A375 (cell line): ENCODE measurements around the gene TLCD4. TPM values are rescaled to one million over a fixed set of nuclear protein-coding genes. Genes with fewer than 3 reads are reported as not detected.

ENCODE experiments used
- small RNA-seq: library from RNA; depleted of rRNA; stranded (forward); fragments of <200 nt; gene quantifications from one replicate; pipeline ENCODE3, GENCODE V24; 2014
- total RNA-seq: library from RNA; depleted of rRNA; stranded (reverse); fragments of >200 nt; shearing (Covaris generic); gene quantifications from 2 replicates; pipeline ENCODE4 v1.2.3, GENCODE V29; 2014; rRNA removed

TLCD4 gene
- 1.2 TPM in 2 replicates for total RNA-seq

GRCh38 chr1:95117207-95118066 lies at the start of gene TLCD4:
TLCD4 (plus strand) TSS chr1:95117355; CDS start chr1:95143902, 26,547 bp downstream.

GRCh38 chr1:95072532-95073419 lies 44.4 kb upstream of the TLCD4 start, which contains the start of gene ALG14:
ALG14 (minus strand) TSS chr1:95072951; CDS start chr1:95072898, 53 bp downstream.

Small RNAs within 50 kb of the gene (small RNA-seq; reads per million reads assigned to genes)
- not detected for gene RF00019

Other genes with a start within 250 kb of the TLCD4 start
- 162 and 184 TPM in 2 replicates for gene CNN3, start 190.2 kb upstream of the TLCD4 start, total RNA-seq
- 2.6 and 5.4 TPM in 2 replicates for gene ALG14, start 44.4 kb upstream of the TLCD4 start, total RNA-seq
- 10.8 and 13.6 TPM in 2 replicates for gene RWDD3, start 116.9 kb downstream of the TLCD4 start, total RNA-seq